CD14-positive monocyte (primary cell): Measurements from ENCODE around the gene RASAL2. TPM values are rescaled to one million over a fixed set of nuclear protein-coding genes. Genes with fewer than 3 reads are reported as not detected.
A peak's percentile ranks its signal among the peaks of the same experiment; 100 is the strongest.

ENCODE experiments used
- DNase-seq, 3 donors: peaks; one replicate each; pipeline ENCODE4 v3.0.0-alpha.2; 2011 to 2022
- H2AFZ ChIP-seq: 2 replicates; pipeline ENCODE4 v1.6.0; 2012; ENCODE audit warnings: mild to moderate bottlenecking, low read depth, low read length, inconsistent platforms; ENCODE audit not compliant: insufficient read depth, poor library complexity, severe bottlenecking
- H3K27ac ChIP-seq, 2 donors: 1 replicate in 1 of 2; 2 replicates in 1 of 2; pipeline ENCODE4 v1.5.1; 2012 to 2013; ENCODE audit warnings: low read length in 2 of 2, control low read depth in 1 of 2, inconsistent platforms in 1 of 2, low read depth in 1 of 2, mild to moderate bottlenecking in 1 of 2
- H3K27me3 ChIP-seq, 2 donors: one replicate each; pipeline versions ENCODE4 v1.6.0 to v1.6.1; 2011 to 2013; ENCODE audit warnings: low read length in 2 of 2; ENCODE audit not compliant: control insufficient read depth in 2 of 2, insufficient read depth in 2 of 2
- H3K36me3 ChIP-seq, 2 donors: replicated peaks in 1 of 2; 1 replicate in 1 of 2; 2 replicates in 1 of 2; pipeline versions ENCODE4 v1.5.1 to v1.6.1; 2012 to 2013; ENCODE audit warnings: low read length in 2 of 2, control low read depth in 1 of 2, inconsistent platforms in 1 of 2, mild to moderate bottlenecking in 1 of 2; ENCODE audit not compliant: insufficient read depth in 2 of 2, control insufficient read depth in 1 of 2
- H3K4me1 ChIP-seq, 2 donors: 1 replicate in 1 of 2; 2 replicates in 1 of 2; pipeline versions ENCODE4 v1.5.1 to v1.6.1; 2012 to 2013; ENCODE audit warnings: low read length in 2 of 2, control low read depth in 1 of 2, inconsistent platforms in 1 of 2, mild to moderate bottlenecking in 1 of 2, moderate library complexity in 1 of 2; ENCODE audit not compliant: insufficient read depth in 2 of 2, control insufficient read depth in 1 of 2
- H3K4me2 ChIP-seq: replicated peaks from 2 replicates; pipeline ENCODE3; 2012; ENCODE audit warnings: low read length, moderate library complexity, mild to moderate bottlenecking; ENCODE audit not compliant: poor library complexity, severe bottlenecking; ENCODE audit errors: extremely low read depth
- H3K4me3 ChIP-seq, 3 experiments: fragments of 200-600 bp in 1 of 3; sonication (generic) in 1 of 3; replicated peaks in 1 of 3; 1 replicate in 2 of 3; 2 replicates in 1 of 3; pipeline ENCODE4 v1.5.1; 2011 to 2013; ENCODE audit warnings: low read length in 3 of 3, mild to moderate bottlenecking in 3 of 3, control low read depth in 2 of 3, low read depth in 2 of 3, inconsistent platforms in 1 of 3, moderate library complexity in 1 of 3
- H3K79me2 ChIP-seq: 2 replicates; pipeline ENCODE4 v1.6.0; 2012; ENCODE audit warnings: mild to moderate bottlenecking, control low read depth, inconsistent platforms, low read length, moderate library complexity; ENCODE audit not compliant: insufficient read depth
- H3K9ac ChIP-seq: 2 replicates; pipeline ENCODE4 v1.6.0; 2017; ENCODE audit warnings: low read length, mild to moderate bottlenecking; ENCODE audit not compliant: insufficient read depth, poor library complexity, severe bottlenecking
- H3K9me3 ChIP-seq, 2 donors: replicated peaks in 1 of 2; 1 replicate in 1 of 2; 2 replicates in 1 of 2; pipeline versions ENCODE4 v1.5.1 to v1.6.1; 2012 to 2013; ENCODE audit warnings: low read length in 2 of 2, control low read depth in 1 of 2; ENCODE audit not compliant: control insufficient read depth in 1 of 2, insufficient read depth in 1 of 2
- H4K20me1 ChIP-seq: 2 replicates; pipeline ENCODE4 v1.6.0; 2012; ENCODE audit warnings: mild to moderate bottlenecking, low read length, control low read depth, moderate library complexity; ENCODE audit not compliant: insufficient read depth
- H3K27ac Mint-ChIP-seq, 7 donors: one replicate each; pipeline ENCODE4 v1.8.0; 2020; ENCODE audit warnings: mild to moderate bottlenecking in 7 of 7, mixed read lengths in 7 of 7, moderate library complexity in 6 of 7, inconsistent platforms in 2 of 7
- H3K27me3 Mint-ChIP-seq, 3 donors: one replicate each; pipeline ENCODE4 v1.8.0; 2021 to 2022; ENCODE audit warnings: low read depth in 3 of 3, mild to moderate bottlenecking in 3 of 3, mixed read lengths in 3 of 3, moderate library complexity in 3 of 3, inconsistent platforms in 1 of 3
- H3K36me3 Mint-ChIP-seq, 2 donors: one replicate each; pipeline ENCODE4 v1.8.0; 2020; ENCODE audit warnings: mixed read lengths in 2 of 2, inconsistent platforms in 1 of 2, mild to moderate bottlenecking in 1 of 2
- H3K4me1 Mint-ChIP-seq: one replicate; pipeline ENCODE4 v1.8.0; 2020; ENCODE audit warnings: mild to moderate bottlenecking, mixed read lengths
- H3K4me3 Mint-ChIP-seq, 2 donors: one replicate each; pipeline ENCODE4 v1.8.0; 2020; ENCODE audit warnings: mild to moderate bottlenecking in 2 of 2, mixed read lengths in 2 of 2, moderate library complexity in 1 of 2
- H3K9me3 Mint-ChIP-seq, 7 donors: one replicate each; pipeline ENCODE4 v1.8.0; 2020 to 2022; ENCODE audit warnings: mixed read lengths in 7 of 7, mild to moderate bottlenecking in 6 of 7, moderate library complexity in 6 of 7, inconsistent platforms in 2 of 7
- CTCF ChIP-seq: fragments of 200-600 bp; IDR thresholded peaks from one replicate; pipeline ENCODE4 v1.8.0; 2022; ENCODE audit warnings: antibody characterized with exemption, mild to moderate bottlenecking
- WGBS: methylation state at CpG from one replicate; pipeline ENCODE4 v1.1.5; 2013; ENCODE audit warnings: missing lambda C conversion rate; ENCODE audit not compliant: insufficient coverage; 5-methylcytosine and 5-hydroxymethylcytosine counted together
- intact Hi-C, 2 donors: fragments of 100-400 bp; cut with micrococcal nuclease; formaldehyde crosslinking; loops; one replicate each; pipeline versions ENCODE4 v1.15.0 to v1.15.1; 2023
- polyA plus RNA-seq, 3 donors: library from polyadenylated mRNA; depleted of rRNA in 1 of 3; unstranded in 2 of 3; stranded (reverse) in 1 of 3; fragments of 300-500 nt in 2 of 3; fragments of >200 nt in 1 of 3; fragmentation: Illumina TruSeq in 2 of 3; gene quantifications; 1 replicate in 2 of 3; 2 replicates in 1 of 3; pipeline ENCODE4 v1.2.3, GENCODE V29; 2012 to 2021

The RASAL2 gene
- polyA plus RNA-seq, 3 donors: 0.15 to 1.00 (median 0.63) TPM

- H3K27ac Mint-ChIP-seq: no peak overlapping the region
- H3K4me2 ChIP-seq: no peak overlapping the region
- no peak overlapping the region for H3K27ac ChIP-seq
- no CpG with 5 or more reads among the region's 2 CpGs for WGBS
- H4K20me1 ChIP-seq: no peaks in the 10 kb centered on the region
- H3K27me3 ChIP-seq: no peaks in the 10 kb centered on the region
- no peak for DNase-seq
- H3K4me1 Mint-ChIP-seq: peaks cover 20% of the 10 kb centered on the region
- peaks cover 0 to 4% (median 2%) of the 10 kb centered on the region in 7 donors for H3K9me3 Mint-ChIP-seq
- TF ChIP-seq CTCF: no peak
- H3K4me3 Mint-ChIP-seq: no peak overlapping the region
- H2AFZ ChIP-seq: no peak overlapping the region
- H3K27me3 Mint-ChIP-seq: no peaks in the 10 kb centered on the region
- H3K9me3 ChIP-seq: no peaks in the 10 kb centered on the region
- no peaks in the 10 kb centered on the region for H3K36me3 ChIP-seq
- intact Hi-C loops: no loop called here
- no peaks in the 10 kb centered on the region for H3K79me2 ChIP-seq
- H3K4me3 ChIP-seq: no peak overlapping the region
- H3K9ac ChIP-seq: no peak overlapping the region
- no peaks in the 10 kb centered on the region for H3K36me3 Mint-ChIP-seq
- peaks cover 0 to 9% of the 10 kb centered on the region in 2 donors for H3K4me1 ChIP-seq
Observed at GRCh38 chr1:178190881-178191280, 97.0 kb downstream of the RASAL2 start.

GRCh38 chr1:178192686-178193085, 98.8 kb downstream of the RASAL2 start:
- peak overlapping the region; percentile 29 for H3K9ac ChIP-seq
- Mint-ChIP-seq H3K27ac (peak overlapping the region; percentile 13 to 89 (median 68)), H3K4me3 (peak overlapping the region; percentile 5 to 84), H3K27me3 (no peaks in the 10 kb centered on the region), H3K4me1 (peaks cover 20% of the 10 kb centered on the region), H3K36me3 (no peaks in the 10 kb centered on the region), H3K9me3 (peaks cover 0 to 3% (median 0%) of the 10 kb centered on the region in 7 donors)
- TF ChIP-seq CTCF: no peak
- no peaks in the 10 kb centered on the region for H3K36me3 ChIP-seq
- peak overlapping the region; percentile 64 for H3K4me2 ChIP-seq
- H3K9me3 ChIP-seq: no peaks in the 10 kb centered on the region
- H2AFZ ChIP-seq: no peak overlapping the region
- peak overlapping the region in 1 of 2 donors; percentile 67 for H3K27ac ChIP-seq
- H4K20me1 ChIP-seq: no peaks in the 10 kb centered on the region
- DNase-seq: peak; percentile 59 to 70 (median 66)
- no CpG with 5 or more reads among the region's 3 CpGs for WGBS
- no peaks in the 10 kb centered on the region for H3K79me2 ChIP-seq
- H3K27me3 ChIP-seq: no peaks in the 10 kb centered on the region
- H3K4me1 ChIP-seq: peaks cover 0 to 9% of the 10 kb centered on the region in 2 donors
- peak overlapping the region; percentile 14 to 70 (median 49) for H3K4me3 ChIP-seq
- intact Hi-C loops: no loop called here
